Putamen (tissue), 1 donor: ENCODE measurements around the gene OR2M3.
"Not testable (repeated sequence)": the region's sequence is repeated elsewhere in the genome, so short reads cannot be mapped to it uniquely, and the experiment has no call there.

ENCODE experiments used
- DNase-seq: peaks from one replicate; pipeline ENCODE4 v3.0.0-alpha.2; 2016; ENCODE audit warnings: low spot score

Gene OR2M3

GRCh38 chr1:248196965-248197364 is at the start of gene OR2M3:
TSS of gene OR2M3 (plus strand) at chr1:248197265. CDS start at chr1:248203068, 5,803 bp downstream.
- DNase-seq: no peak

DNA sequence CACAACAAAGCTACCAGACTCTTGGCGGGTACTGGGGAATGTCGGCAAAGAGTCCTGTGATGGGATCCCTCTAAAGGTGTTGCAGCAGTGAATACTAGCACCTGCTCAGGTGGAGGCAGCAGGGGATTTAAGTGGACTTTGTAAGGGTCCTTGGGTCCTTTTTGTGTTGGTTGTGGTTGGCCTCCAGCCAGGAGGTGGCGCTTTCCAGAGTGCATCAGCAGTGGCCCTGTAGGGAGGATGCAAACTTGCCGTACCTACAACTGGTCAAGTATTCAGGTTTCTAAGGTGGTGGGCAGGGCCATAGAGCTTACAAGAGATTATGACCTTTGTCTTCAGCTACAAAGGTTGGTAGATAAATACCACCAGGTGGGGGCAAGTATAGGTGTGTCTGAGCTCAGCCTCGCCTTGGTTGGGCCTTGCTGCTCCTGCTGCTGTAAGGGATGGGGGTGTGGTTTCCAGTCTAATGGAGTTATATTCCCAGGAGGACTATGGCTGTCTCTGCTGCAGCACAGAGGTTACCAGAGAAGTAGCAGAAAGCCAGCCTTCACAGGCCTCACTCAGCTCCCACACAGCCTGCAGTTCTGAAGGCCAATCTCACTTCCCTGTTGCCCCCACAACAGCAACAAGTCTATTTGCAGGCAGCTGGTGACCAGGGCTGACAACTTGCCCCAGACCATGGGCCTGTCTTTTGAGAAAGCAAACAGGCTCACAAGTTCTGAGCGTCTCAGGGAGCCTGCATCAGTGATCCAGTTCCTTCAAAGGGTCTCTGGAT is 44.8 kb upstream of the OR2M3 start:
- DNase-seq: no peak

- no peak for DNase-seq
Observed at GRCh38 chr1:248155927-248156326, 41.1 kb upstream of the OR2M3 start.

DNA sequence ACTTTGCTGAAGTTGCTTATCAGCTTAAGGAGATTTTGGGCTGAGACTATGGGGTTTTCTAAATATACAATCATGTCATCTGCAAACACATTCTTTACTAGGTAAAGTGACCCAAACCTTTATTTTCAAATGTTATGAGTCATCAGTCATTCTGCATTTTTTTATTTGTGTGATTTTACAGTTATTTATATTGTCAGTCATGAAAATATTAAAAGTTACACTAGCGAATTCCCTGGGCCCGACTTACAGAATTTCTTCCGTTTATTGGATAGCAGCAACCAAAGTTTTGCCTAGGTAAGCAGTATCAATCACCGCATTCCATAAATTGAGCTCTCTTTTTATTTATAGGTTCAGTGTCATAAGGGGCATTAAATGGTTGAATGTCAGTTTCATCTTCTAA is 38.3 kb upstream of the OR2M3 start:
- DNase-seq: no peak

- no peak for DNase-seq
Observed at GRCh38 chr1:248164031-248164430, 33.0 kb upstream of the OR2M3 start.

GRCh38 chr1:248165186-248165585 is 31.9 kb upstream of the OR2M3 start:
- DNase-seq: no peak

DNA sequence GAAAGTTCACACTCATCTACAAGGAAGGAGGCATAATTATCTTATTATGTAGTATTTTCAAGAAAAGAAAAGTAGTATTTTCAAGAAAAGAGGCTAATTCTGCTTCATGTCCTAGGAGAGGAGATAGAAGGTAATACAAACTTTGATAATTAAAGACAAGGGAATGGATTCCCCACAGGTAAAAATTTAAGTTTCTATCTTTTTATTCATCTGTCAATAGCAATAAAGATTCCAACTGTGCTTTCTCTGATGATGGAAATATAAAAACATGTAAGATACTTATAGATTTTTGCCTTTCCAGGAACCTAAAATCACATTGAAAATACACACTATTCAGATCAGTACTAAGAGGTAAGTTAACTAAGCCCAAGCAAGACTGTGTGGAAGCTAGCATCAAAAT is 22.5 kb upstream of the OR2M3 start, which contains the start of gene OR2M2:
TSS of gene OR2M2 (plus strand) at position 301 of the 400 bp plus-strand sequence. CDS start 5,165 bp downstream, outside the sequence.
- no peak for DNase-seq

GRCh38 chr1:248183996-248184395 is 13.1 kb upstream of the OR2M3 start:
- DNase-seq: no peak

GRCh38 chr1:248187363-248187762 is 9.7 kb upstream of the OR2M3 start:
- no peak for DNase-seq

GRCh38 chr1:248189026-248189425 is 8.0 kb upstream of the OR2M3 start:
- DNase-seq: no peak

DNA sequence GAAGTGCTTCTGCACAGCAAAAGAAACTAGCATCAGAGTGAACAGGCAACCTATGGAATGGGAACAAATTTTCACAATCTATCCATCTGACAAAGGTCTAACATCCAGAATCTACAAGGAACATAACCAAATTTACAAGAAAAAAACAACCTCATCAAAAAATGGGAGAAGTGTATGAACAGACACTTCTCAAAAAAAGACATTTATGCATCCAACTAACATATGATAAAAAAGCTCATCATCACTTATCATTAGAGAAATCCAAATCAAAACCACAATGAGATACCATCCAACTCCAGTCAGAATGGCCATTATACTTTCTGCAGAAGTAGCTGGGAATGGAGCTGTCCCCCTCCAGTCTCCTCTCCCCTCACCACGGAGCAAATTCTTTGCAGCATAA is 2.9 kb upstream of the OR2M3 start:
- DNase-seq: no peak

DNA sequence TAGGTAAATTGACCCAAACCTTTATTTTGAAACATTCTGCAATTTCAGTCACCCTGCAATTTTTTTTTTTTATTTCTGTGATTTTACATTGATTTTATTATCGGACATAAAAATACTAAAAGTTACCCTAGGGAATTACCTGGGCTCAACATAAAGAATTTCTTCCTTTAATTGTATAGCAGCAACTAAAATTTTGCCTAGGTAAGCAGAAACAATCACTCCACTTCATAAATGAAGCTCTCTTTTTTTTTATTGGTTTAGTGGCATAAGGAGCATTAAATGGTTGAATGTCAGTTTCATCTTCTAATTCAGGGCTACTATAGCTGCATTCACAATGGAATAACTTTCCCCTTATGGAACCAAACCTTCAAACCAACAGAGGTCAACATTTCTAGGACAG is 18.8 kb downstream of the OR2M3 start:
- no peak for DNase-seq

- DNase-seq: no peak
Observed at GRCh38 chr1:248225537-248225936, 28.5 kb downstream of the OR2M3 start.

GRCh38 chr1:248229360-248229908 is 32.4 kb downstream of the OR2M3 start:
- DNase-seq: no peak

DNA sequence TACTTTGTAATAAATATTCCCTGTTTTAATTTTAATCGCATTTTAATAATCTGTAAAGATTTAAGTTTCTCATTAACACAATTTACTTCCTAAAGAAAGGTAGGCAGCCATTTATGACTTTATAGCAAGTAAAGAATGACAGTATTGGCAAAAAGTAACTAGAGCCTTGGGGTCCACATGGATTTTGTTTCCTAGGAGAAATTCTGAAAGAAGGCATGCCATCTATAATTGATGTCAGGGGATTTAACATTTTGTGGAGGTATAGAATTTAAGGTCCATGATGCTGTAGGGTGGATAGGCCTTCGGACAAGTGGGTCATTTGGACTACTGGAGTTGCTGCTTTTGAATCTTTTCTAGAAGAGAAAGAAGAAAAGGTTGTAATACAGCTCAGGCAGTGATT is 34.1 kb downstream of the OR2M3 start, which contains the start of gene OR2M4:
TSS of gene OR2M4 (plus strand) at position 301 of the 400 bp plus-strand sequence. CDS start 7,512 bp downstream, outside the sequence.
- DNase-seq: no peak

DNA sequence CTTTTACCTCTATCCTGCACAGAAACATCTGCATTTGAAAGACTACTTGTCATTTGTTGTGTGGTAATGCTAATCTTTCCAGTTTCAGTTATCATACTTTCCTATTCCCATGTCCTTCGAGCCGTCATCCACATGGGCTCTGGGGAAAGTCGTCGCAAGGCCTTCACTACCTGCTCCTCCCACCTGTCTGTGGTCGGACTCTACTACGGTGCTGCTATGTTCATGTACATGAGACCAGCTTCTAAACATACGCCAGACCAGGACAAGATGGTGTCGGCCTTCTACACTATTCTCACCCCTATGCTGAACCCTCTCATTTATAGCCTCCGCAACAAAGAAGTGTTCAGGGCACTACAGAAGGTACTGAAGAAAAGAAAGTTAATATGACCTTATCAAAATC is 42.4 kb downstream of the OR2M3 start:
- no peak for DNase-seq

DNA sequence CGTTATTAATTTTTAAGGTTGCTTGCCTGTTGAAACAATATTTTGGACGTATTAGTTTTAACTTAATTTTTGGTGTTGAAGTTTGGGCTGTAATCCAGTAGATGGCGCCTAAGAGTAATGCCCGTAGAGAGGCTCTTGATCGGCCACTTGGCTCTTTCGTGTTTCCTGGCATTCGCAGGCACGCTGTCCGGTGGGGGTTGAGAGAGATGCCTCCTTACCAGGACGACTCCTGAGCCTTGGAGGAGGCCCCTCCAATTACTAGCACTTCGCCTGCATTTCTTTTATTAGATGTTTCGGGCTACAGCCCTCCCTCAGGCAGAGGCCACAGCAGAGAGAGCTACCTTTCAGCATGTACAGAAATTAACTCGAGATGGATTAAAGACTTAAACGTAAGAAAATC is 46.1 kb downstream of the OR2M3 start:
- DNase-seq: peak; percentile 41

GRCh38 chr1:248259309-248259708 is 62.2 kb downstream of the OR2M3 start:
- not testable (repeated sequence) for DNase-seq
